ENCODE results near the gene CUL7.
"Not testable (repeated sequence)": the region's sequence is repeated elsewhere in the genome, so short reads cannot be mapped to it uniquely, and the experiment has no call there.

CUL7 gene

GRCh38 chr6:43086022-43086658, 32.5 kb upstream of the CUL7 start:
- no peak overlapping the region for H3K27ac Mint-ChIP-seq

GRCh38 chr6:43082806-43083655, 29.4 kb upstream of the CUL7 start:
- Mint-ChIP-seq H3K27ac (no peak overlapping the region), H3K36me3 (no peaks in the 10 kb centered on the region), H3K27me3 (peaks cover 50% of the 10 kb centered on the region), H3K4me1 (peaks cover 9% of the 10 kb centered on the region), H3K9me3 (no peaks in the 10 kb centered on the region), H3K4me3 (no peak overlapping the region)
- ATAC-seq, result no peak

More at GRCh38 chr6:43086022-43086658, 32.5 kb upstream of the CUL7 start:
- H3K27me3 Mint-ChIP-seq, result peaks cover 32% of the 10 kb centered on the region
- H3K4me3 Mint-ChIP-seq, result no peak overlapping the region
- no peaks in the 10 kb centered on the region for H3K9me3 Mint-ChIP-seq
- ATAC-seq, result peak; percentile 88
- peaks cover 9% of the 10 kb centered on the region for H3K4me1 Mint-ChIP-seq
- H3K36me3 Mint-ChIP-seq, result no peaks in the 10 kb centered on the region

- not testable (repeated sequence) for ATAC-seq, H3K4me3 Mint-ChIP-seq, H3K36me3 Mint-ChIP-seq, H3K9me3 Mint-ChIP-seq, H3K27ac Mint-ChIP-seq, H3K4me1 Mint-ChIP-seq
- H3K27me3 Mint-ChIP-seq, result peaks cover 53% of the 10 kb centered on the region
These were observed 28.3 kb upstream of the CUL7 start for GRCh38 chr6:43081922-43082321.

DNA sequence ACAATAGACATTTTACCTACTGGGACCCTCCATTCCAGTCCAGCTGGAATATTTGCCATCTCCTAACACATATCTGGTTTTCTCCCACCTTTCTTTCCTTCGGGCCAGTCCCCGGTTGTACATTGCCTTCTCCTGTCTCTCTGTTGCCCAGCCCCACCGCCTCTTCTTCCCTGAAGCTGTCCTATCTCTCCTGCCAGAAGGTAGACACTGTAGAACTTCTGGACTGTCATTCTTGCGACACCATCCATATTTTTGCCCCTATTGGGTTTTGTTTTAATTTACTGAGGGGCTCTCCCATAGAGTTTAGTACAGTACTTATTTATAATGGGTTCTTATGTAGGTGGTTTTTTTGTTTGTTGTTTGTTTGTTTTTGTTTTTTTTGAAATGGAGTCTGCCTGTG, 27.4 kb upstream of the CUL7 start:
- Mint-ChIP-seq H3K27me3 (peaks cover 59% of the 10 kb centered on the region), H3K27ac (no peak overlapping the region), H3K4me3 (no peak overlapping the region), H3K9me3 (no peaks in the 10 kb centered on the region), H3K4me1 (peaks cover 4% of the 10 kb centered on the region), H3K36me3 (no peaks in the 10 kb centered on the region)
- ATAC-seq, result no peak

GRCh38 chr6:43078691-43079090, 25.0 kb upstream of the CUL7 start:
- peaks cover 7% of the 10 kb centered on the region for H3K36me3 Mint-ChIP-seq
- no peak for ATAC-seq
- H3K27me3 Mint-ChIP-seq, result peaks cover 45% of the 10 kb centered on the region
- no peak overlapping the region for H3K4me3 Mint-ChIP-seq
- no peak overlapping the region for H3K27ac Mint-ChIP-seq
- no peaks in the 10 kb centered on the region for H3K4me1 Mint-ChIP-seq
- H3K9me3 Mint-ChIP-seq, result no peaks in the 10 kb centered on the region

GRCh38 chr6:43077981-43078511, 24.4 kb upstream of the CUL7 start:
- Mint-ChIP-seq H3K9me3 (no peaks in the 10 kb centered on the region), H3K4me1 (no peaks in the 10 kb centered on the region), H3K4me3 (no peak overlapping the region), H3K27ac (no peak overlapping the region), H3K27me3 (peaks cover 39% of the 10 kb centered on the region), H3K36me3 (peaks cover 14% of the 10 kb centered on the region)
- no peak for ATAC-seq

DNA sequence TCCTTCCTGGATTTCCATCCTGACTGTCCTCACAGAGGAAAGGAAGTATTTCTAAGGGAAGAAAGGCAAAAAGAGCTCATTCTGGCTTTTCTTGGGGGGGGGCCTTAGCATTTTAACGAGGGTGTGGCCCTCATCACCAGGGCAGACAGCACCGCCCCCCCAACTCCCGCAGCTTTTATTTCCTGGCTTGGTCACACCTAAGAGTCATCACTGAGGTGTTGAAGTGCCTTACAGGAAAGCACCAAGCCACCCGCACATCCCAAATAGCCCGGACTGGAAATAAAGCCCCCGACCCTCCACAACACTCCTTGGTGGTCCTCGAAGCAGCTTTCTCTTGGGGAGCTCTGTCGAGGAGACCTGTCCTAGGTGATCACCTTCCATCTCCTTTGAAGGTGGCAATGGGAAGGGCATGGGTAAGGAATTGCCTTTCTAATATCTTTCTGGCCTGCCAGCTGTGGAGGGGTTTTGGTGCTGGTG, 23.7 kb upstream of the CUL7 start:
- peaks cover 20% of the 10 kb centered on the region for H3K36me3 Mint-ChIP-seq
- no peak overlapping the region for H3K4me3 Mint-ChIP-seq
- ATAC-seq, result no peak
- no peaks in the 10 kb centered on the region for H3K9me3 Mint-ChIP-seq
- H3K27ac Mint-ChIP-seq, result no peak overlapping the region
- H3K27me3 Mint-ChIP-seq, result peaks cover 39% of the 10 kb centered on the region
- H3K4me1 Mint-ChIP-seq, result no peaks in the 10 kb centered on the region

DNA sequence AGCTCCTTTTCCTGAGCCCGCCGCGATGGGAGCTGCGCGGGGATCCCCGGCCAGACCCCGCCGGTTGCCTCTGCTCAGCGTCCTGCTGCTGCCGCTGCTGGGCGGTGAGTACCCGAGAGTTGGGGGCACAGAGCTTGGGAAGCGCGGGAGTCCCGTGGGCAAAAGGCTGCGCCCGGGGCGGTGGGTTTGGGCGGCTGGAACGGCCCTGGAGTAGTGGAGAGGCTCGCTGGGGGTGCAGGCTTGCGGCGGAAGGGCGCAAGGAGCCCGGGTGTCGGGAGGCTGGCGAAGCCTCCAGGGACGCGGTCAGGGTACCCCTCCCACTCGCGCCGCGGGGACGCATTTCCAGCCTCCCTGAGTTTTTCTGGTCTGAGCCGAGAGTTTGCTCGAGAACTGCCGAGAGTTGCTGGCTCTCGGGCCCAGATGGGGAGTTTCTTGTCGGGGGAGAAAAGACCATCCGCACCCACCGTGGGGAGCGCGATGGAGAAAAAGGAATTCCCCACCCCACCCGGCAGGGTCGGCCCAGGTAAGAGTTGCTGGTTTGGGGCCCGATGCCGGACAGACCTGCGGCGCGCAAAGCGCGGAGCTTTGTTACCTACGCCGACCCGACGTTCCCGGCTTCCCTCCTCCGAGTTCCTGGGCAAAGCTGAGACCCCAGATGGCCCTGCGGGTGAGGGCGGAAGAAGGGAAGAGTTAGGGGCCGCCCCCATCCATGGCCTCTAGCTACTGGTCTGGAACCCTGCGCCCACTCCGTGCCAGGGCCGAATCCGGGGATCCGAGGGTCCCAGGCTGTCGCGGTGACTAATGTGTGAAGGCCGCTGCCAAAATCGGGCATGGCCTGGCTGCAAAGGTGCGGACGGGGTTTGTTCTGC, 23.0 kb upstream of the CUL7 start:
- Mint-ChIP-seq H3K4me1 (no peaks in the 10 kb centered on the region), H3K36me3 (peaks cover 27% of the 10 kb centered on the region), H3K9me3 (no peaks in the 10 kb centered on the region), H3K27ac (no peak overlapping the region), H3K4me3 (peak overlapping the region; percentile 51), H3K27me3 (peaks cover 39% of the 10 kb centered on the region)
- ATAC-seq, result no peak

- Mint-ChIP-seq H3K9me3 (no peaks in the 10 kb centered on the region), H3K4me3 (peak within 1 kb of the TSS; percentile 51), H3K27ac (no peak within 1 kb of the TSS), H3K27me3 (peaks cover 33% of the 10 kb centered on the region), H3K4me1 (no peaks in the 10 kb centered on the region), H3K36me3 (peaks cover 32% of the 10 kb centered on the region)
- peak; percentile 51 for ATAC-seq
These were observed 22.2 kb upstream of the CUL7 start, which contains the start of gene PTK7 for GRCh38 chr6:43075670-43076463. Gene PTK7 (plus strand): TSS chr6:43076314. CDS start chr6:43076489, 175 bp downstream.

DNA sequence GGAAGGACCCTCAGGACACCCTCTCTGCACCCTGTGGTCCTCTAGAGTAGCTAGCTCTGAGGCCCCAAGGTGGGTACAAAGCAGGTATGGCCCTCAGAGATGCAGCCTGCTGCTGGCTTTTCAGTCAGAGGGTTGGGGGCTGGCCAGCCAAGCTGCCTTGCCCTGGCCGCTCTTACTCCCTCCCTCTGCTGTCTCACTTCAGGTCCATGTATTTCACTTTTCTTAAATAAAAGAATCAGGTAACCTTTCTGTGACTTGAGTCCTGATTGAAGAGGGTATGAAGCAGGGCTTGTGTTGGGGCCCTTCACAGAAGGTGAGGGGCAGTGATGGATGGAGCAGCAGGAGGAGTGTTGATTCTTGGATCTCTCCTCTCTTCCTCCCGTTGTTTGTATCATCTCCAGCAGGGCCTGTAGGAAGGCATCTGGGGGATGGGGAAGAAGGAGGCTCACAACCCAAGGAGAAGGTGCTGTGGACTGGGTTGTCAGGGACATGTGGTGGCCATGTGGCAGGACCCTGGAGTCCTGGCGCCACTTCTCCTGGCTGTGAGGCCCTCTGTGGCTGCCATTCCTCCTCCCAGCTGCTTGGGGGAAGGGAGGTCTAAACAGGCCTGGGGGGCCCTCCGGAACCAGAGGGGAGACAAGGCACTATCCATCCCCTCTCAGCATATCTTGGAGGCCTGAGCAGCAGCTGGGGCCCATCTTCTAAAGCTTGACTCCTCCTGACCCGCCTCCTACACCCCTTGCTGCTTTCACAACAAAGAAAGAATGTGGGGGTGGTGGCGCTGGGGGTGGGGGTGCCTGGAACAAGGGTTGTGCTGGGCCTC, 21.4 kb upstream of the CUL7 start:
- Mint-ChIP-seq H3K4me3 (no peak overlapping the region), H3K36me3 (peaks cover 38% of the 10 kb centered on the region), H3K27me3 (peaks cover 30% of the 10 kb centered on the region), H3K9me3 (no peaks in the 10 kb centered on the region), H3K4me1 (no peaks in the 10 kb centered on the region), H3K27ac (no peak overlapping the region)
- no peak for ATAC-seq

GRCh38 chr6:43070028-43070632, 16.5 kb upstream of the CUL7 start:
- peak; percentile 50 for ATAC-seq
- H3K9me3 Mint-ChIP-seq, result no peaks in the 10 kb centered on the region
- no peak overlapping the region for H3K4me3 Mint-ChIP-seq
- H3K4me1 Mint-ChIP-seq, result no peaks in the 10 kb centered on the region
- peaks cover 52% of the 10 kb centered on the region for H3K36me3 Mint-ChIP-seq
- no peaks in the 10 kb centered on the region for H3K27me3 Mint-ChIP-seq
- H3K27ac Mint-ChIP-seq, result no peak overlapping the region

DNA sequence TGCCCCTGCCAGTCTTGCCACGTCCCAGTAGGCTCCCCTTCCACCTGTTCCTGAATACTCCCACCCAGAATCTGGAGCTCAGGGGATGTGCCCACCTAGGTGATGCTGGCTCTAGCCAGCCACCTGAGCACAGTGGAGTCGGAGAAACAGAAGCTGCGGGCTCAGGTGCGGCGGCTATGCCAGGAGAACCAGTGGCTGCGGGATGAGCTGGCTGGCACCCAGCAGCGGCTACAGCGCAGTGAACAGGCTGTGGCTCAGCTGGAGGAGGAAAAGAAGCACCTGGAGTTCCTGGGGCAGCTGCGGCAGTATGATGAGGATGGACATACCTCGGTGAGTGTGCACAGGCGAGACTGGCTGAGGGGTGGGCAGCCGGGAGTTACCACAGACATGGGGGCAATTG, 9.2 kb upstream of the CUL7 start:
- H3K9me3 Mint-ChIP-seq, result no peaks in the 10 kb centered on the region
- H3K27ac Mint-ChIP-seq, result no peak overlapping the region
- no peaks in the 10 kb centered on the region for H3K27me3 Mint-ChIP-seq
- H3K36me3 Mint-ChIP-seq, result peaks cover 34% of the 10 kb centered on the region
- no peak overlapping the region for H3K4me3 Mint-ChIP-seq
- ATAC-seq, result no peak
- peaks cover 30% of the 10 kb centered on the region for H3K4me1 Mint-ChIP-seq

GRCh38 chr6:43061861-43062260, 8.2 kb upstream of the CUL7 start:
- Mint-ChIP-seq H3K27ac (no peak overlapping the region), H3K9me3 (no peaks in the 10 kb centered on the region), H3K4me3 (no peak overlapping the region), H3K4me1 (peaks cover 32% of the 10 kb centered on the region), H3K36me3 (peaks cover 33% of the 10 kb centered on the region), H3K27me3 (no peaks in the 10 kb centered on the region)
- no peak for ATAC-seq
